Uterus (tissue), 4 donors: ENCODE data around the gene THEM4. TPM values are rescaled to one million over a fixed set of nuclear protein-coding genes. Genes with fewer than 3 reads are reported as not detected.

Experiments used
- DNase-seq, 2 donors: peaks; one replicate each; pipeline ENCODE4 v3.0.0-alpha.2; 2019 to 2020
- H3K27ac ChIP-seq, 2 donors: fragments of 200-600 bp; sonication (generic); 1 replicate in 1 of 2; 2 replicates in 1 of 2; pipeline ENCODE4 v1.5.1; 2016 to 2018
- H3K27me3 ChIP-seq, 2 donors: fragments of 200-600 bp; sonication (generic); one replicate each; pipeline ENCODE4 v1.5.1; 2018 to 2019; ENCODE audit warnings: control low read depth in 1 of 2
- H3K36me3 ChIP-seq, 2 donors: fragments of 200-600 bp; sonication (generic); one replicate each; pipeline ENCODE4 v1.5.1; 2019; ENCODE audit warnings: control low read depth in 1 of 2
- H3K4me1 ChIP-seq, 2 donors: fragments of 200-600 bp; sonication (generic); one replicate each; pipeline ENCODE4 v1.5.1; 2018 to 2019; ENCODE audit warnings: control low read depth in 1 of 2
- H3K4me3 ChIP-seq, 2 donors: fragments of 200-600 bp; sonication (generic); 1 replicate in 1 of 2; 2 replicates in 1 of 2; pipeline ENCODE4 v1.5.1; 2018 to 2019; ENCODE audit warnings: mild to moderate bottlenecking in 1 of 2
- H3K9me3 ChIP-seq, 2 donors: fragments of 200-600 bp; sonication (generic); one replicate each; pipeline ENCODE4 v1.5.1; 2019; ENCODE audit warnings: control low read depth in 1 of 2
- CTCF ChIP-seq, 4 experiments: fragments of 200-600 bp in 2 of 4; fragments of 450-650 bp in 2 of 4; sonication (generic) in 2 of 4; IDR thresholded peaks; one replicate each; pipeline ENCODE4 v1.5.1; 2016 to 2019; ENCODE audit warnings: antibody characterized with exemption in 4 of 4, mild to moderate bottlenecking in 2 of 4, moderate library complexity in 1 of 4
- POLR2A ChIP-seq, 2 donors: fragments of 450-650 bp; IDR thresholded peaks; one replicate each; pipeline ENCODE4 v1.6.1; 2016; ENCODE audit warnings: antibody characterized with exemption in 2 of 2, mild to moderate bottlenecking in 1 of 2, moderate library complexity in 1 of 2
- intact Hi-C: fragments of 100-400 bp; cut with DNase I; formaldehyde crosslinking; loops from one replicate; pipeline ENCODE4 v1.15.1; 2023; ENCODE audit warnings: low total_unique reads
- total RNA-seq, 4 donors: library from RNA; depleted of rRNA in 3 of 4; stranded (reverse); fragments of >200 nt in 3 of 4; gene quantifications; one replicate each; pipeline versions ENCODE4 v1.1.0 to v1.2.4, GENCODE V29; 2014 to 2023
- donor health status: DM: yes; HTN: yes; CAD: no.

THEM4 gene
- total RNA-seq, 4 donors from 2014 or later = 11.5 to 56.4 (median 18.3) TPM

GRCh38 chr1:151840421-151840820, 68.9 kb downstream of the THEM4 start:
- no peak overlapping the region for H3K4me3 ChIP-seq
- no peak for DNase-seq
- no peaks in the 10 kb centered on the region for H3K36me3 ChIP-seq
- H3K4me1 ChIP-seq = peaks cover 0 to 7% of the 10 kb centered on the region in 2 donors
- peaks cover 11 to 17% of the 10 kb centered on the region in 2 donors for H3K27me3 ChIP-seq
- H3K9me3 ChIP-seq = no peaks in the 10 kb centered on the region
- no peak overlapping the region for H3K27ac ChIP-seq
- TF ChIP-seq CTCF (IDR thresholded peaks at IDR 0.05) (no peak), POLR2A (IDR thresholded peaks at IDR 0.05) (no peak)
- intact Hi-C loops = no loop called here

- H3K27ac ChIP-seq = no peak within 1 kb of the TSS
- H3K36me3 ChIP-seq = no peaks in the 10 kb centered on the region
- peaks cover 11 to 17% of the 10 kb centered on the region in 2 donors for H3K27me3 ChIP-seq
- DNase-seq = no peak
- TF ChIP-seq CTCF (IDR thresholded peaks at IDR 0.05) = no peak
- peak in 1 of 2 donors; percentile 51 for TF ChIP-seq POLR2A (IDR thresholded peaks at IDR 0.05)
- H3K4me3 ChIP-seq = peak within 1 kb of the TSS in 1 of 2 donors; percentile 28
- intact Hi-C loops = no loop called here
- H3K4me1 ChIP-seq = peaks cover 0 to 7% of the 10 kb centered on the region in 2 donors
- no peaks in the 10 kb centered on the region for H3K9me3 ChIP-seq
Measured at GRCh38 chr1:151839457-151840403, 69.6 kb downstream of the THEM4 start, which contains the start of gene C2CD4D. TSS of gene C2CD4D (minus strand) at chr1:151839820. CDS start at chr1:151838989, 831 bp downstream.

GRCh38 chr1:151839082-151839412, 70.3 kb downstream of the THEM4 start:
- no peak overlapping the region for H3K27ac ChIP-seq
- TF ChIP-seq POLR2A (IDR thresholded peaks at IDR 0.05) (no peak), CTCF (IDR thresholded peaks at IDR 0.05) (no peak)
- H3K27me3 ChIP-seq = peaks cover 11 to 17% of the 10 kb centered on the region in 2 donors
- no peaks in the 10 kb centered on the region for H3K36me3 ChIP-seq
- intact Hi-C loops = no loop called here
- peak overlapping the region in 1 of 2 donors; percentile 28 for H3K4me3 ChIP-seq
- DNase-seq = no peak
- H3K9me3 ChIP-seq = no peaks in the 10 kb centered on the region
- H3K4me1 ChIP-seq = peaks cover 0 to 7% of the 10 kb centered on the region in 2 donors

GRCh38 chr1:151838222-151839081, 70.9 kb downstream of the THEM4 start:
- TF ChIP-seq CTCF (IDR thresholded peaks at IDR 0.05) = no peak
- TF ChIP-seq POLR2A (IDR thresholded peaks at IDR 0.05) = no peak
- Histone ChIP-seq H3K4me1 (peaks cover 0 to 7% of the 10 kb centered on the region in 2 donors), H3K27ac (no peak overlapping the region), H3K27me3 (peaks cover 11 to 17% of the 10 kb centered on the region in 2 donors), H3K4me3 (peak overlapping the region in 1 of 2 donors; percentile 28), H3K36me3 (no peaks in the 10 kb centered on the region), H3K9me3 (no peaks in the 10 kb centered on the region)
- intact Hi-C loops = no loop called here
- no peak for DNase-seq
